Thymus (tissue), 11 donors: ENCODE measurements around the gene PTGER2. TPM values are rescaled to one million over a fixed set of nuclear protein-coding genes. Genes with fewer than 3 reads are reported as not detected.

ENCODE experiments used
- DNase-seq, 9 donors: peaks; one replicate each; pipeline ENCODE4 v3.0.0-alpha.2; 2013; ENCODE audit warnings: low spot score in 9 of 9, low read depth in 6 of 9, missing footprints in 1 of 9
- H3K27ac ChIP-seq, 2 donors: one replicate each; pipeline ENCODE4 v1.5.1; 2013; ENCODE audit warnings: control low read depth in 1 of 2, low read depth in 1 of 2, low read length in 1 of 2, mild to moderate bottlenecking in 1 of 2, moderate library complexity in 1 of 2
- H3K27me3 ChIP-seq, 2 donors: one replicate each; pipeline ENCODE4 v1.5.1; 2013; ENCODE audit warnings: low read length in 1 of 2; ENCODE audit not compliant: control insufficient read depth in 2 of 2, insufficient read depth in 1 of 2
- H3K36me3 ChIP-seq, 2 donors: one replicate each; pipeline ENCODE4 v1.5.1; 2013; ENCODE audit warnings: low read length in 1 of 2, mild to moderate bottlenecking in 1 of 2, moderate library complexity in 1 of 2; ENCODE audit not compliant: control insufficient read depth in 2 of 2, insufficient read depth in 2 of 2
- H3K4me1 ChIP-seq, 2 donors: one replicate each; pipeline ENCODE4 v1.5.1; 2013; ENCODE audit warnings: low read length in 2 of 2; ENCODE audit not compliant: control insufficient read depth in 2 of 2, insufficient read depth in 2 of 2
- H3K4me3 ChIP-seq, 2 donors: one replicate each; pipeline ENCODE4 v1.5.1; 2013; ENCODE audit warnings: low read length in 2 of 2, control low read depth in 1 of 2, mild to moderate bottlenecking in 1 of 2
- H3K9me3 ChIP-seq, 2 donors: one replicate each; pipeline ENCODE4 v1.5.1; 2013; ENCODE audit warnings: low read length in 1 of 2, mild to moderate bottlenecking in 1 of 2; ENCODE audit not compliant: control insufficient read depth in 2 of 2, insufficient read depth in 1 of 2
- WGBS: extraction: QIAGEN DNeasy Blood & Tissue Kit; methylation state at CpG from one replicate; pipeline ENCODE4 v1.1.7; 2013; 5-methylcytosine and 5-hydroxymethylcytosine counted together
- polyA plus RNA-seq: library from polyadenylated mRNA; stranded (reverse); fragments of 200-250 nt; gene quantifications from one replicate; pipeline ENCODE4 v1.2.3, GENCODE V29; 2013
- total RNA-seq: library from RNA; stranded (reverse); fragments of 120-200 nt; gene quantifications from one replicate; pipeline ENCODE4 v1.2.4, GENCODE V29; 2013
- donor health status: healthy.

The PTGER2 gene
- total and polyA plus RNA-seq, 2 donors = 1.4 to 2.5 TPM

GRCh38 chr14:52328276-52328675 is 14.2 kb downstream of the PTGER2 start:
- H3K9me3 ChIP-seq = no peaks in the 10 kb centered on the region
- H3K4me3 ChIP-seq = no peak overlapping the region
- H3K4me1 ChIP-seq = peaks cover 2 to 3% of the 10 kb centered on the region in 2 donors
- no peaks in the 10 kb centered on the region for H3K27me3 ChIP-seq
- no peaks in the 10 kb centered on the region for H3K36me3 ChIP-seq
- no peak for DNase-seq
- no peak overlapping the region for H3K27ac ChIP-seq

DNA sequence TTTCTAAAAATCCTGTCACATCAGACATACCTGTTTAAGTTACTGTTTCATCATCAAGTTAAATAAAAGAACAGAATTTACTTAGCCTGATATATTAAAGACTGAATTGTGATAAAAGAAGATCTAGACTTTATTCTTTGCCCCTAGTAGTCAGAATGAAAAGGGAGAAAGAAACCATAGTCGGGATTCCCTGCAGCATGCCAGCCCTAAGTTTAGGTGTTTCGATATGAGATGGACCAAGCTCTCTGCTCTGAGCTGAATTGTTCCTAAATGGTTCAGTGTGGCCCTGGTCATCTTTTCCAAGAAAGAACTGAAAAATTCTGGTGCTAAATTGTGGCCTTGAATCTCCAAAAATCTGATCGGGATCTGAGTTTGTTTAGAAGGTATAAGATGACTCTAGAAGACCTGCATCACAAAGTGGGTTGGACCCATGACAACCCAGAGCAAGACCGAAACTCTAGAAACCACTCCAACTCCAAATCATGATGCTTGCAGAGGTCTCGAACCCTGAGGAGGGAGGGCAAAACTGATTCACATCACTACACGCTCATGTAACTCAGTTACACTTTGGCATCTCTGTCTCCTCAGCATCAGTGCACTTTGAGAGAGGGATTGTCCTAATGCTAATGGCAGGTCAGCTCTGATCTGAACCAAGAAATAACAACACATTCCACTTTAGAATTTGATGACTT is 15.7 kb downstream of the PTGER2 start:
- 88% methylated on average over 6 of the region's 6 CpGs for WGBS
- H3K27me3 ChIP-seq = no peaks in the 10 kb centered on the region
- peaks cover 2 to 3% of the 10 kb centered on the region in 2 donors for H3K4me1 ChIP-seq
- no peak overlapping the region for H3K27ac ChIP-seq
- no peaks in the 10 kb centered on the region for H3K36me3 ChIP-seq
- no peak overlapping the region for H3K4me3 ChIP-seq
- no peak for DNase-seq
- no peaks in the 10 kb centered on the region for H3K9me3 ChIP-seq

GRCh38 chr14:52332269-52332668 is 18.2 kb downstream of the PTGER2 start:
- DNase-seq = no peak
- Histone ChIP-seq H3K36me3 (no peaks in the 10 kb centered on the region), H3K4me1 (peaks cover 0 to 3% of the 10 kb centered on the region in 2 donors), H3K4me3 (no peak overlapping the region), H3K9me3 (no peaks in the 10 kb centered on the region), H3K27ac (no peak overlapping the region), H3K27me3 (no peaks in the 10 kb centered on the region)
- 98% methylated on average over 3 of the region's 3 CpGs for WGBS

DNA sequence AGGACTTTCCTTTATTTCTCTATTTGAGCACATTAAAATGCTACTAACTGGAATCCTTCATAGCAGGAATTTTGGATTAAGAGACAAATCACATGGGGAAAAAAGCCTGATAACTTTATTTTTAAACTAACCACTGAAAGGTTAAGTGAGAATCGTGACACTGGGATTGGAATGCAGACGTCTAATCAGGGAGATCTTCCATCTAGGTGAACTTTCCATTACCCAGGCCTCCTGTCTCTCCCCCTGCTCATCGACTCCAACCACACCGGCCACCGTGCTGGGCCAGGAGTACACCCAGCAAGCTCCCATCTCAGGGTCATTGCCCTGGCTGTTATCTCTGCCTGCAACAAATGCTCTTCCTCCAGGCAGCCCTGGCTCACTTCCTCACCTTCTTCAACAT is 19.0 kb downstream of the PTGER2 start:
- WGBS = 94% methylated on average over 5 of the region's 5 CpGs
- no peak overlapping the region for H3K27ac ChIP-seq

GRCh38 chr14:52333823-52334657 is 19.9 kb downstream of the PTGER2 start:
- no peaks in the 10 kb centered on the region for H3K36me3 ChIP-seq
- H3K27me3 ChIP-seq = no peaks in the 10 kb centered on the region
- H3K4me1 ChIP-seq = no peaks in the 10 kb centered on the region
- DNase-seq = no peak
- no peak overlapping the region for H3K4me3 ChIP-seq
- H3K27ac ChIP-seq = no peak overlapping the region
- WGBS = 87% methylated on average over 8 of the region's 8 CpGs
- no peaks in the 10 kb centered on the region for H3K9me3 ChIP-seq

More for the DNA sequence above, 19.0 kb downstream of the PTGER2 start:
- H3K4me1 ChIP-seq = no peaks in the 10 kb centered on the region
- no peaks in the 10 kb centered on the region for H3K27me3 ChIP-seq
- H3K36me3 ChIP-seq = no peaks in the 10 kb centered on the region
- H3K9me3 ChIP-seq = no peaks in the 10 kb centered on the region
- H3K4me3 ChIP-seq = no peak overlapping the region
- no peak for DNase-seq

DNA sequence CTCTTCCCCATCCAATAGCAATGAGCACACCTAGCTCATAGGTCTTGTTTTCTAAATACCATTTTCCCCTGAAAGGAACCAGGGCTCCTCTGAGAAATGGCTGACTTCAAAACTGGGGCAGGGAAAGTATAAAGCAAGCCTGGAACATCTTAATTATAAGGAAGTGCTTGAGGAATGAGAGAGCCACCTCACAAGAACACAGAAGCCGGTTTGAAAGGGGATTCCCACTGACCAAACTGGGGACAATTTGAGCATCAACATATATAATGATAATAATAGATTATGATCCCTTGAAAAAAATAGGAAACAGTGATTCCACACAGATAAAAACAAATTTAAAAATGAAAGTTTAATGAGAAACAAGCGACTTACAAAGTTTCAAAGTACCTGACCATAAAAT is 22.1 kb downstream of the PTGER2 start:
- H3K27ac ChIP-seq = no peak overlapping the region
- H3K36me3 ChIP-seq = no peaks in the 10 kb centered on the region
- no peaks in the 10 kb centered on the region for H3K27me3 ChIP-seq
- 91% methylated on average over 2 of the region's 2 CpGs for WGBS
- H3K4me1 ChIP-seq = no peaks in the 10 kb centered on the region
- H3K9me3 ChIP-seq = no peaks in the 10 kb centered on the region
- no peak overlapping the region for H3K4me3 ChIP-seq
- DNase-seq = no peak

DNA sequence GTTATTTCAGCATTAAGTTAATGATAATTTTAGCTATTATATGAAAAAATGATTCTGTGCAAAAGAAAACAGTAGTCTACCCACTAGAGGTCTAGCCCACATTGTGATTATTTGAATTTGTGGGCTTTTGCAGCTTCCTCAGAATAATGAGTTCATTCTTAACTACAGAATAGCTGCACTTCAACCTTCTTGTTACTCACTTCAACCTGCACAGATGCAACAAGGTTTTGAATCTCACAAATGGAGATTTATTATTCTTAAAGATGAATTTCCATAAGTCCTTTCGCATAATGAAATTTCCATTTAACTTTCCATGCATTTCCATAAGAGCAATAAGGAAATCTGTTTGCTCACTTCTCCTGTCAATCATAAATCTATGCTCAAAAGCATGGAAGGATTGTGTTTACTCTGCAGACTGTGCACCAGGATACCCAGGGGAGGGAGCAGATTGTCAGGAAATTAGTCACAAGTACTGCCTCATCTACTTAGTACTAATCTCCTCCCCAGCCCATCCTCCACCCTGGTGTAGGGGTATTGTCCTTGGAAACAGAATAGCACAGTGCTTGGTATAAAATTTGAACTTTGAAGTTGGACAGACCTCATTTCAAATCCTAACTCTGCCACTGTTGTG is 24.1 kb downstream of the PTGER2 start:
- WGBS = 100% methylated on average over 1 of the region's 1 CpG
- Histone ChIP-seq H3K36me3 (no peaks in the 10 kb centered on the region), H3K27ac (no peak overlapping the region), H3K4me1 (no peaks in the 10 kb centered on the region), H3K27me3 (no peaks in the 10 kb centered on the region), H3K9me3 (no peaks in the 10 kb centered on the region), H3K4me3 (no peak overlapping the region)
- DNase-seq = no peak

DNA sequence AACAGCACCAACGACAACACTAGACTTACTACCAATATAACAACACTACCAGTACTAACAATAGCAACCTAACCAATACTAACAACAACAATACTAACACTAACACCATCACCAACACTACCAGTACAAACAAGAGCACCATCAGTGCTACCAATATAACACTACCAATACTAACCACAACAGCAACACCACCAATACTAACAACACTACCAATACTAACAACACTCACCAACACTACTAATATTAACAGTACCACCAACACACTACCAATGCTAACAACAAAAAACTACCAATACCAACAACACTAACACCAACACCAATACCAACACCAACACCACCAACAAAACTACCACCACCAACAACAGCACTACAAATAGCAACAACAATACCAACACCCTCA is 25.1 kb downstream of the PTGER2 start:
- 93% methylated on average over 1 of the region's 1 CpG for WGBS
- H3K4me1 ChIP-seq = no peaks in the 10 kb centered on the region
- DNase-seq = no peak
- H3K27me3 ChIP-seq = no peaks in the 10 kb centered on the region
- no peaks in the 10 kb centered on the region for H3K36me3 ChIP-seq
- no peaks in the 10 kb centered on the region for H3K9me3 ChIP-seq
- no peak overlapping the region for H3K4me3 ChIP-seq
- H3K27ac ChIP-seq = no peak overlapping the region
